ENCODE data around the gene POU6F1. TPM values are rescaled to one million over a fixed set of nuclear protein-coding genes. Genes with fewer than 3 reads are reported as not detected.

Gene POU6F1
- total and polyA plus RNA-seq, 9 of the 15 experiments (the other 6 are each of a cell fraction or from before 2014, with no cell fraction given): 0.14 to 3.3 (median 1.1) TPM

GRCh38 chr12:51205350-51205749 lies 12.5 kb downstream of the POU6F1 start:
- Histone ChIP-seq H2AFZ (ENCODE audit: low read depth, low read length) (no peak overlapping the region), H4K20me1 (replicated peaks; ENCODE audit: control insufficient read depth, insufficient read depth, low read length) (no peaks in the 10 kb centered on the region), H3K9me1 (ENCODE audit: control insufficient read depth, insufficient read depth, low read length) (no peaks in the 10 kb centered on the region), H3K9ac (ENCODE audit: insufficient read depth in 1 of 2, low read depth in 2 of 2, low read length in 2 of 2) (no peak overlapping the region), H3K4me2 (ENCODE audit: insufficient read depth, low read length) (no peak overlapping the region), H3K4me3 (no peak overlapping the region), H3K27me3 (ENCODE audit: control insufficient read depth in 2 of 2, insufficient read depth in 2 of 2, low read length in 2 of 2) (no peaks in the 10 kb centered on the region), H3K4me1 (replicated peaks in 1 of 2; ENCODE audit: control insufficient read depth in 2 of 2, insufficient read depth in 2 of 2, low read length in 2 of 2) (no peaks in the 10 kb centered on the region; a peak in 1 of 5 replicates), H3K36me3 (ENCODE audit: control insufficient read depth, insufficient read depth, low read length) (no peaks in the 10 kb centered on the region), H3K9me3 (replicated peaks; ENCODE audit: control insufficient read depth, insufficient read depth, low read depth, low read length) (no peaks in the 10 kb centered on the region), H3K79me2 (ENCODE audit: control insufficient read depth, insufficient read depth, low read length) (no peaks in the 10 kb centered on the region), H3K27ac (ENCODE audit: extremely low read depth, low read depth, low read length) (no peak overlapping the region)
- POLR2A ChIA-PET: interaction anchor here (0.6 to 1.5 kb wide), 6 partner anchors 9 to 1093 kb away, joined by 3 to 5 read pairs (median 3); no protein-coding TSS in a partner anchor
- FAIRE-seq: no peak
- no TSS peak for BruUV-seq (replicated peaks)
- DNase-seq (ENCODE audit: extremely low read depth in 1 of 4, low spot score in 3 of 4): no peak
- in situ Hi-C loops (cut with MboI) (no loop called here), intact Hi-C loops (cut with micrococcal nuclease) (no loop called here)
- CTCF ChIA-PET (ENCODE audit: low intra/inter-chr PET ratio): no interaction called here
- no peak for ATAC-seq
- 56% methylated on average over 6 of the region's 6 CpGs for WGBS (ENCODE audit: insufficient coverage, low coverage, missing lambda C conversion rate)
- TF ChIP-seq PYGO2 (tag; IDR thresholded peaks at IDR 0.05): no peak
- TF ChIP-seq CBFB (CRISPR knock-in tag; IDR thresholded peaks at IDR 0.05): no peak
- no peak for TF ChIP-seq ZBTB12 (CRISPR knock-in tag; IDR thresholded peaks at IDR 0.05)
- no peak for TF ChIP-seq TRIM24 (IDR thresholded peaks at IDR 0.05)

- Histone ChIP-seq H3K9me1 (ENCODE audit: control insufficient read depth, insufficient read depth, low read length) (no peaks in the 10 kb centered on the region), H3K9ac (ENCODE audit: insufficient read depth in 1 of 2, low read depth in 2 of 2, low read length in 2 of 2) (no peak overlapping the region), H3K4me1 (replicated peaks in 1 of 2; ENCODE audit: control insufficient read depth in 2 of 2, insufficient read depth in 2 of 2, low read length in 2 of 2) (peaks cover 0 to 14% of the 10 kb centered on the region in 2 experiments; a peak in 2 of 5 replicates), H3K36me3 (ENCODE audit: control insufficient read depth, insufficient read depth, low read length) (no peaks in the 10 kb centered on the region), H3K4me3 (no peak overlapping the region), H3K9me3 (replicated peaks; ENCODE audit: control insufficient read depth, insufficient read depth, low read depth, low read length) (no peaks in the 10 kb centered on the region), H3K79me2 (ENCODE audit: control insufficient read depth, insufficient read depth, low read length) (no peaks in the 10 kb centered on the region), H2AFZ (ENCODE audit: low read depth, low read length) (no peak overlapping the region), H3K27me3 (ENCODE audit: control insufficient read depth in 2 of 2, insufficient read depth in 2 of 2, low read length in 2 of 2) (no peaks in the 10 kb centered on the region), H4K20me1 (replicated peaks; ENCODE audit: control insufficient read depth, insufficient read depth, low read length) (no peaks in the 10 kb centered on the region), H3K27ac (ENCODE audit: extremely low read depth, low read depth, low read length) (no peak overlapping the region), H3K4me2 (ENCODE audit: insufficient read depth, low read length) (no peak overlapping the region)
- BruUV-seq (replicated peaks): no TSS peak
- ATAC-seq (no peak), DNase-seq (ENCODE audit: extremely low read depth in 1 of 4, low spot score in 3 of 4) (no peak), FAIRE-seq (peak; percentile 15)
- POLR2A ChIA-PET: no interaction called here
- CTCF ChIA-PET (ENCODE audit: low intra/inter-chr PET ratio): no interaction called here
- 26% methylated on average over 5 of the region's 5 CpGs for WGBS (ENCODE audit: insufficient coverage, low coverage, missing lambda C conversion rate)
- intact Hi-C loops (cut with micrococcal nuclease) (no loop called here), in situ Hi-C loops (cut with MboI) (no loop called here)
- TF ChIP-seq MEF2D (tag; conservative IDR thresholded peaks at IDR 0.05; ENCODE audit: low read depth): no peak
- TF ChIP-seq TCFL5 (CRISPR knock-in tag; conservative IDR thresholded peaks at IDR 0.05): no peak
- no peak for TF ChIP-seq POLR2AphosphoS5 (IDR thresholded peaks at IDR 0.05; ENCODE audit: control insufficient read depth, insufficient read depth, low read depth, low read length)
These were observed 15.1 kb downstream of the POU6F1 start for GRCh38 chr12:51202718-51203117.

Data from K562 (cell line).